ENCODE results near the gene SRC.

- TF ChIP-seq POLR2A (IDR thresholded peaks at IDR 0.05) (no peak), CTCF (IDR thresholded peaks at IDR 0.05) (no peak), EP300 (IDR thresholded peaks at IDR 0.05) (no peak)
Observed at GRCh38 chr20:37328149-37328945, 17.6 kb upstream of the SRC start.

All from suprapubic skin (tissue), 3 donors.